Suprapubic skin (tissue), 4 donors: ENCODE results near the gene PAFAH2.

ENCODE experiments used
- POLR2A ChIP-seq, 2 donors: fragments of 450-650 bp; IDR thresholded peaks; one replicate each; pipeline ENCODE4 v1.6.1; 2017; ENCODE audit warnings: antibody characterized with exemption in 2 of 2, mild to moderate bottlenecking in 2 of 2, moderate library complexity in 2 of 2
- POLR2AphosphoS5 ChIP-seq, 3 donors: sonication (generic); formaldehyde crosslinking; IDR thresholded peaks; one replicate each; pipeline ENCODE4 v1.6.1; 2017; ENCODE audit warnings: antibody characterized with exemption in 3 of 3
- TF ChIP-seq, protein P1 (sequence below), 2 donors: fragments of 200-600 bp in 1 of 2; fragments of 450-650 bp in 1 of 2; sonication (generic) in 1 of 2; IDR thresholded peaks; one replicate each; pipeline ENCODE4 v1.5.1; 2016 to 2019; ENCODE audit warnings: antibody characterized with exemption in 2 of 2, mild to moderate bottlenecking in 1 of 2, moderate library complexity in 1 of 2

DNA sequence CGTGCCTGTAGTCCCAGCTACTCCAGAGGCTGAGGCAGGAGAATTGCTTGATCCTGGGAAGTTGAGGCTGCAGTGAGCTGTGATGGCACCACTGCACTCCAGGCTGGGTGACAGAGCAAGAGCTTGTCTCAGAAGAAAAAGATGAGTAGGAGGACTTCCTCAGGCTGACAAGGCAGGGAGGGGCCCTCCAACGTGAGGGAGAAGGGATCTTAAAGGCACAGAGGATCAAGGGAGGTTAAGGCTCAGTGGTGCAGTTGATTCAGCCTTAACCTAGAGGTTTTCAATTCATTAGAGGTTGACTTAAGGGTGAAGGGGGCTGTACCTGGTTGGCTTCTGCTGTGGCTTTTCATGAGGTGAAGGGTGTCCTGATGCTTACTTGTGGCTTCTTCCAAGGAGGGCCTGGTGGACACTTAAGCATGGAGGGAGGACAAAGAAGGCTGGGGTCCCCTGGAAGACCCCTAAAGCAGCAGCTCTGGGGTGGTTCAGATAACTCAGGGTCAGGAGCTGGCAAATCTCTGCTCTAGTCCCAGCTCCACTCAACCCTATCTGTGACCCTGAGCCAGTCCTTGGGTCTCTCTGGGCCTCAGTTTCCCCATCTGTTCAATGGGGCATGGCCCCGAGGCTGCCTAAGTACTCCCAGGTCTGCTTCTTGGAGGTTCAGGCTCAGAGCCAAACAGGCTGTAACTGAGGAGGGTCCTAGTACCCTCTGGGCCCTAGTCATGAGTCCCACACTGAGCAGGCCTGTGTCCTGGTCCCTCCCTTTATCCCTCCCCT, 30.0 kb upstream of the PAFAH2 start:
- TF ChIP-seq, protein P1, sequence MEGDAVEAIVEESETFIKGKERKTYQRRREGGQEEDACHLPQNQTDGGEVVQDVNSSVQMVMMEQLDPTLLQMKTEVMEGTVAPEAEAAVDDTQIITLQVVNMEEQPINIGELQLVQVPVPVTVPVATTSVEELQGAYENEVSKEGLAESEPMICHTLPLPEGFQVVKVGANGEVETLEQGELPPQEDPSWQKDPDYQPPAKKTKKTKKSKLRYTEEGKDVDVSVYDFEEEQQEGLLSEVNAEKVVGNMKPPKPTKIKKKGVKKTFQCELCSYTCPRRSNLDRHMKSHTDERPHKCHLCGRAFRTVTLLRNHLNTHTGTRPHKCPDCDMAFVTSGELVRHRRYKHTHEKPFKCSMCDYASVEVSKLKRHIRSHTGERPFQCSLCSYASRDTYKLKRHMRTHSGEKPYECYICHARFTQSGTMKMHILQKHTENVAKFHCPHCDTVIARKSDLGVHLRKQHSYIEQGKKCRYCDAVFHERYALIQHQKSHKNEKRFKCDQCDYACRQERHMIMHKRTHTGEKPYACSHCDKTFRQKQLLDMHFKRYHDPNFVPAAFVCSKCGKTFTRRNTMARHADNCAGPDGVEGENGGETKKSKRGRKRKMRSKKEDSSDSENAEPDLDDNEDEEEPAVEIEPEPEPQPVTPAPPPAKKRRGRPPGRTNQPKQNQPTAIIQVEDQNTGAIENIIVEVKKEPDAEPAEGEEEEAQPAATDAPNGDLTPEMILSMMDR (IDR thresholded peaks at IDR 0.05) = no peak
- TF ChIP-seq POLR2AphosphoS5 (IDR thresholded peaks at IDR 0.05) = no peak
- no peak for TF ChIP-seq POLR2A (IDR thresholded peaks at IDR 0.05)
